ENCODE measurements around the gene TRIP4.
"Not testable (repeated sequence)": the region's sequence is repeated elsewhere in the genome, so short reads cannot be mapped to it uniquely, and the experiment has no call there.

Gene TRIP4

DNA sequence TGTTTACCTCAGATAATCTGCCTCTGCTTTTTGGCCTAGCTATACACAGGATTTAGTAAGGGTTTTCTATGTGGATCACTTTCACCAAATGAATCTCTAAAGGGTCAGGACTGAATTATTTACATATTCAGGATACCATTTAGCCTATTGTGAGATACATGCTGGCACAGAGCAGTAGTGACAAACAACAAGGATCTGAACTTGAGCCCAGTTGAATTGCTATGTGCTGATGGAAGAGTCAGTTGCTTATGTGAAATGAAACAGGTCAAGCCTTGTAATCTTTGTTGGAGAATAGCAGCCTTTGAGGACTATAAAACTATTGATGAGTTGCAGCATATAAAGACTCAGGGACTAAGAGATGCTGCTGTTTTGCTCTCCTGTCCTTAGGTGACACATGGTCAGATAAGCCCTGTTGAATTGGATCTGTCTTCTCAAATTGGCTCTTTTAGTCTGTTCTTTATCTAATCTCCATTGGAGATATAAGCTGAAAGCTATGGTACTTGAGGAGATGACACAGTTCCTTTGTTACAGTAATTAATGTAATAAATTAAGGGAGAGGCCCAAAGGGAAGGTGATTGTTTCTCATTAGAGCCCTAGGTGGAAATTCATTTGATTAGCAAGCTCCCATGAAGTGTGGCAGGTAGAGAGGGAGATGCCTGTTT is 103.1 kb downstream of the TRIP4 start:
- DNase-seq: no peak

DNA sequence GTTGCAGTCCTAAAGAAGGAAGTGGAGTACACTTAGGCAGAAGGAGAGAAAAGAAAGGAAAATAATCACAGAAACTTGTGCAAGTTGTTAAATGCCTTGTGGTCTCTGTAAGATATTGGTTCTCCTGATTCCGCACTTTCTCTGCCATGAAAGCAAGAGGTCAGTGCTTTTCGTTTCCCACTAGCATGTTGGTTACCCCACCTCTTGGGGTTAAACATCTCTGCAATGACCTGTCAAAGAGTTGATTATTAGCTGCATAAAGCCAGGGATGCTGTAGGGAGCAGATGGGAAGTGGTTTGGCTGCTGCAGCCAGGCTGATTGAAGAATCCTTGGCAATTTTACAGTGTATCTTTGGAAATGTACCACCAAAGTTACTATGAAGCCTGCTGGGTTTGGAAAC is 106.0 kb downstream of the TRIP4 start:
- no peak for DNase-seq

DNA sequence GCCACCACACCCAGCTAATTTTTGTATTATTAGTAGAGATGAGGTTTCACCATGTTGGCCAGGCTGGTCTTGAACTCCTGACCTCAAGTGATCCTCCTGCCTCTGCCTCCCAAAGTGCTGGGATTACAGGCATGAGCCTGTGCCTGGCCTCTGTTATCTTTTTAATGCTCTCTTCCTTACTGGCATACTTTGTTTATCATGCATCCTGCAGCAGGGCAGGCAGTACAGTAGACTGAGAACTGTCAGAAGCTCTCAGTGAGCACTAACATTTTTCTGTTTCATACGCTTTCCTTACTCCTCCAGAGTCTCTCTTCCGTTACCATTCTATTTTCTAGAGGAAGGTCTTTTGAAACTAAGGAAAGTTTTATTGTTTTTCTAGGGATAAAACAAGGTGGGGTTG is 108.3 kb downstream of the TRIP4 start:
- DNase-seq: not testable (repeated sequence)

DNA sequence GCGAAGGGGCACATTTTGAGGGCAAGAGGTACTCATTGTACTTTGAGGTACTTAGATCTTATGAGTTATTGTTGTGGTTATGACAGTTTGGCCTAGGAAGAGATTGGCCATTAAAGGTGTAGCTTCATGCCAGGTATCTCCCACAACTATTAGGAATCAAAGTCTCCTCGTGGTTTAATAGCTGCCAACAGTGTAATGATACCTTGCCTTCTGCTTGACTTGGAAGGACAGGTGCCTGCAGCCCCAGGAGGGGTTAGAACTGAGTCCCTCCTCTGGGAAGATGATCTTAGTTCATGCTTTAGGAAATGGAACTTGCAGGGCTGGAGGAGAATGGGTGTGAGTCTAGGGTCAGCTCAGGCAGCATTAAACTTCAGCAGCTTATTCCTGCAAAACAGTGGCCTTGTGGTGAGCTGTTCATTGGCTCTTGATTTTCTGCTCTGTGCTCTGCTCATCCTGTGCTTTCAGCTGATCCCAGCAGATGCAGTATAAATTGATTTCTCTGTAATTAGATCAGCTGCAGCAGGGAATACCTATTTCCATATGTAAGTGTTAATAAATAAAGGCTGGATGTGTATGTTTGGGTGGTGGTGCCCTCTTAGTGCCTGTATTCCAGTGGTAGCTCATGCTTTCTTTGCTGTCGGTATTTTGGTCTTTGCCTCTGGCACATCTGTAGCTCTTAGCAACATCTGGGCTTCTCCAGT is 113.2 kb downstream of the TRIP4 start:
- no peak for DNase-seq

DNA sequence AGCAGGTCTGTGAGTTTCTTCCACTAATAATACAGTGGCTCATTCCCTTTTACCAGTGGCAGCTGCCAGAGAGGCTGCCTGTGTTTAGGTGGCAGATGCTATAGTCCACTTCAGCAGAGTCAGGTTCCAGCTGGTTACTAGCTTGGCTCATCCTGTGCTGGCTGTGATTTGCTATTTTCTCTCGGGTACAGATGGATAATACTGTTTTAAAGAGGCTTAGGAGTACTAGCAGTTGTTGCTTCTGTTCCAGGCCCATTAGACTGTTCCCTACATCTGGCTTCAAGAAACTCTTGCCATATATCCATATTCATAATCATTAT is 113.7 kb downstream of the TRIP4 start:
- DNase-seq: no peak

DNA sequence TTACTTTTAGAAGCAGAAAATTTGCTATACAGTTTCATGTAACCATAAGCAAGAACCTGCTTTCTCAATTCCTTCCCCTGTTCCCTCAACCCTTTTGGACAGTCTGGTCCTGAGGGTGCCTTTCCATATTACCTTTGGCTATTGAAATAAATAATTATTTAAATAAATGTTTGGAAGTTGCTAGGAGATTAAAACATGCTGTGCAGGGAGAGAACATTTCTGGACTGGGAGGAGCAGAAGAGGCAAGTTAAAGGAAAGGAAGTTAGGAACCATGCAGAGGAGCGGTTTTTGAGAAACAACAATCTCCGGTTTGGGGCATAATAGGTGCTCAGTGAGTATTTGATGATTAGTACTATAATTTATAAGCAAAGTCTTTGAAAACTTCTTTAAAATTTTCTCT is 114.5 kb downstream of the TRIP4 start:
- no peak for DNase-seq

DNA sequence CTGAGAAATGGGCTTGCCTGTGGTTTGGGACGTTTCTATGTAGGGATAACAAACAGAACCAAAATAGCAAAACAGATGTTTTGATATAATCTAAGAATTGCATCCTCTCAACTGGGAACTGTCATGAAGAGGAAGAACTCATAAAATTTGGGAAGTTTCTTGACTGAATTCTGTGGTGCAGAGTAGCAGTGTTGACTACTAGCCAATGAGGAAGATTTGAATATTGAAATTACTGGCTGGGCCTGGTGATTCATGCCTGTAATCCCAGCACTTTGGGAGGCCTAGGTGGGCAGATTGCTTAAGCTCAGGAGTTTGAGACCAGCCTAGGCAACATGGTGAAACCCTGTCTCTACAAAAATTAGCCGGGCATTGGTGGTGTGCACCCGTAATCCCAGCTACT is 114.9 kb downstream of the TRIP4 start:
- no peak for DNase-seq

DNA sequence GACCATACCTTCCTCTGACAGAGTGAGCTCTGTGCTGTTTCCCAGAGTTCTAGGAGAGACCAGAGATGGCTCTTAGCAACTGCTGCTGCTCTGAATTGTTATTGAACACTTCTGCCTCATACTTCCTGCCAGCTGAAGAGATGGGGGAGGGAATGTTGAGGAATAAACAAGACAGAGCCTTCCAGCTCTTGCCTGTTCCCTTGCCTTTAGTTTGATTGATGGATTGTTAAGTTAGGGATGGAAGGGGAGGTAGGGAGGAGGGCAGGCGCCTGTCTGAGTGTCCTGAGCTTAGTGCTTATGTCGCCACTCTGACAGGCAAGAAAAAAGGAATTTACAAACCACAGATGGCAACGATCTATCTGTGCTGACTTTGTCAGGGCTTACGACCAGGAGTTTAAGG is 115.6 kb downstream of the TRIP4 start:
- DNase-seq: no peak

DNA sequence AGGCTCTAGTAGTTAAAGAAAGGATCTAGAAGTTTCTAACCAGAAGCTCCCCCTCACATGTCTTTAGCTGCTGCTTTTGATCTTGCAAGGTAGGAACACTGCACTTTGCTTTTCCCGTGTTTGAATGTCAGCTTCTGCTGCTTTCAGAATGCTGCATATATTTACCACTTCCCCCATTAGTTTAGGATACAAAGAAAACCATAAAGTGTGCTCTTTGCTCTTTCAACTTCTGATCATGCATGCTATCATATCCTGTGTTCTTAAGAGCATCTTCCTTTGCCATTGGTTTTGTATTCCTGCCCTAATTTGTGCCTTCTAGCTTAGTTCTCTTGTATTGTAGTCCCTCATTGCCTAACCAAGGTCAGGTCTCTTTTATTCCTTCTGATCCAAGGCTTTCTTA is 116.0 kb downstream of the TRIP4 start:
- DNase-seq: no peak

Data from NCI-H1436 (cell line).